GM19328 (cell line): ENCODE data around the gene CNPY3.
"Not testable (repeated sequence)": the region's sequence is repeated elsewhere in the genome, so short reads cannot be mapped to it uniquely, and the experiment has no call there.

Source experiments
- ATAC-seq: cut with Tn5 transposase; IDR thresholded peaks from one replicate; pipeline ENCODE4 v1.9.1; 2021; ENCODE audit warnings: mild to moderate bottlenecking, moderate library complexity; ENCODE audit not compliant: unreplicated experiment

The CNPY3 gene

GRCh38 chr6:42928986-42929820, at the start of gene CNPY3:
Gene CNPY3 (plus strand): TSS chr6:42929480. CDS start chr6:42929571, 91 bp downstream.
- ATAC-seq, result peak; percentile 80

DNA sequence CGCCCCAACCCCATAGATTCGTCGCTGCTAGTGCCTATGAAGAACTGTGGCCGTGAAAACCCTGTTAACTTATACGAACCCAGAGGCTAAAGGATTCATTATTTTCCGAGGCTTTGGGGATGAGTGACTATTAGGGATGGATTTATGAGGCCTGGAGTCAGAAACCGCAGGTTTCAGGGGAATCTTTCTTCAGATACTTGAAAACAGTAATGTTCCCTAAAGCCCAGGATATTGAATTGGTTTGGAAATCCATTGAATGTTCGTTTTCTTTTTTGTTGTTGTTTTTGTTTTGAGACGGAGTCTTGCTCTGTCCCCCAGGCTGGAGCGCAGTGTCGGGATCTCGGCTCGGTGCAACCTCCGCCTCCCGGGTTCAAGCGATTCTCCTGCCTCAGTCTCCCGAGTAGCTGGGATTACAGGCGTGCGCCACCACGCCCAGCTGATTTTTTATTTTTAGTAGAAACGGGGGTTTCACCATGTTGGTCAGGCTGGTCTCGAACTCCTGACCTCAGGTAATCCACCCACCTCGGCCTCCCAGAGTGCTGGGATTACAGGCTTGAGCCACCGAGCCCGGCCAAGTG, 49.0 kb upstream of the CNPY3 start:
- not testable (repeated sequence) for ATAC-seq

- not testable (repeated sequence) for ATAC-seq
Observed at GRCh38 chr6:42880871-42881270, 48.4 kb upstream of the CNPY3 start.

DNA sequence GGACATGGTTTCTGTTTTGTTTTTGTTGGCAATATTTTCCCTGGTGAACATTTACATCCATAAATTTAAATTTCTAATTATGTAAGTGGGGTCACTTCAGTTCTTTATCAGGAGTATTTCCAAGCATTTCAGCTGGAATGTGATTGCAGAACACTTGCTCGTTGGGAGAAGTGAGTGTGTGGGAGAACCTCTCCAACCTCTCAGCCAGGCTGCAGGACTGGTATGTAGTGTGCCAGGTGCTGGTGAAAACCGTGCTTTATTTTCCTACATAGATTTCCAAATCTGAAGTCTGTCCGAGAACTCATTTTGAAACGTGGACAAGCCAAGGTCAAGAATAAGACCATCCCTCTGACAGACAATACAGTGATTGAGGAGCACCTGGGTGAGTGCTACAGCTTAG, 43.6 kb upstream of the CNPY3 start:
- ATAC-seq, result no peak

GRCh38 chr6:42888201-42888600, 41.1 kb upstream of the CNPY3 start:
- ATAC-seq, result not testable (repeated sequence)

DNA sequence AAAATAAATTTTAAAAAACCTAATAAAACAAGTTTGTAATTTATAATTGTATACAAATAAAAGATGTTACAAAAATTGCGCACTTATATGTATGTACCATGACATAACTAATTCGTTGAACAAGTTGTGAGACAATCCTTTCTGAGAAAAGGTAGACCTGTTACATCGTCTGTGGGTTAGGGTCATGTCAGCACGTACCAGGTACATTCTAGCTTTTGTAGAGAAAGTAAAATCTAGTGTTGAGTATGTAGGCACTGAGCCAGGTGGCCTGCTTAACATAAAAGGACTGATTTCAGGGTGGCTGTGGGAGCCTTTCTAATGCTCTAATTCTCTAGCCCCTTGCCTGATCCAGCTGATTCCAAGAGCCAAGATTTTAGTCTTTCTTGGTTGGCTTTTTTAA, 39.5 kb upstream of the CNPY3 start:
- no peak for ATAC-seq

DNA sequence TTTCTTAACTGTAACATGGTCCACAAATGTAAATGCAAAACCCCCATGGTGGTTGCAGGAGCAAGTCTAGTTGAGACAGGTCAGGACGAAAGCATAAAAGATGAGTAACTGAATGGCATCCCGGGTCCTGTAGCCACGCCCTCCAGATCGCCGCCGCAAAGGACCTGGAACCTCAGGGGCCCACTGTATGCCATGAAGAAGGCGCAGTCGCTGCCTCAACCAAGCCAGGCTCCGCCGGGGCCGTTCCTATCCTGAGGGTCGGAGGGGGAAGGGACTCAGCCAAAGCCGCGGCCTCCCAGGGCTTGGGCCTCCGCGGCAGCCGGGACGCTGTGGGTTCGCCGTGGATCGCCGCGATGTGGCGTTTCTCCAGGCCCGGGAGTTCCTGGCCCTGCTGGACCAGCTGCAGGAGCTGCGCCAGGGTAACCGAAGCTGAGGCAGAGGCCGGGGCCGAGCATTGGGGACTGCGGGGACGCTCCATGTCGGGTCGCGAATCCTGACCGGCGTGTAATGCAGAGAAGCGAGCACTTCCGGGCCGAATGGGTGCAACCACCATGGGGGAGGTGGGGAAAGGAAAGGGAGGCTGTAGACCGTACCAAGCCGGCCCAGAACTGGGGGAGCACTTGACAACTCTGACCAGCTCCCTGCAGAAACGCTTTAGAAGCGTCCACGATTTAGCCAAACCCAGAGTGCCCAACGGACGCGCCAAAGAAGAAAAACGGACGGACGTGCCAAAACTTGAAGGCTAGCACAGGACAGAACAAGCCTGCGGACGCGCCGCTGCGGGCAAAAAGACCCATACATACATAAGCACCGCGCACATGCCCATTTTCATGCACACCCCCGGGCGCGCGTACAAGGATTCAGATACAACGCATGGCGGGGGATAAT, 38.7 kb upstream of the CNPY3 start:
- peak; percentile 87 for ATAC-seq

GRCh38 chr6:42891199-42891722, 38.0 kb upstream of the CNPY3 start:
- no peak for ATAC-seq

DNA sequence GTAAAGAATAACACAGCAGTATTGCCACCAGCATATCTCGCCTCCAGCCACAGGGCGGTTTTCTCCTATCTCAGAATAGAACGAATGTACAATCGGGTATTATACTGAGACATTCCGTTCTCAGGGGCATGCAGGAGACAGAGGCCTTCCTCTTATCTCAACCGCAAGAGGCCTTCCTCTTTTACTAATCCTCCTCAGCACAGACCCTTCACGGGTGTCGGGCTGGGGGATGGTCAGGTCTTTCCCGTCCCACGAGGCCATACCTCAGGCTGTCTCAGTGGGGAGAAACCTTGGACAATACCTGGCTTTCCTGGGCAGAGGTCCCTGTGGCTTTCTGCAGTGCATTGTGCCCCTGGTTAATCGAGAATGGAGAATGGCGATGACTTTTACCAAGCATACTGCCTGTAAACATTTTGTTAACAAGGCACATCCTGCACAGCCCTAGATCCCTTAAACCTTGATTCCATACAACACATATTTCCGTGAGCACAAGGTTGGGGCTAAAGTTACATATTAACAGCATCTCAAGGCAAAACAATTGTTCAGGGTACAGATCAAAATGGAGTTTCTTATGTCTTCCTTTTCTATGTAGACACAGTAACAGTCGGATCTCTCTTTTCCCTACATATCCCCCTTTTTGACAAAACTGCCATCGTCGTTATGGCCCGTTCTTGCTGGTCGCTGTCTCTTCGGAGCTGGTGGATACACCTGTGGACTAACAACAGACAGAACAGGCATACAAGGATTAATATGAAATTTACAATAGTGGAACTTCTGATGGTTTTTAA, 35.0 kb upstream of the CNPY3 start:
- ATAC-seq, result not testable (repeated sequence)

DNA sequence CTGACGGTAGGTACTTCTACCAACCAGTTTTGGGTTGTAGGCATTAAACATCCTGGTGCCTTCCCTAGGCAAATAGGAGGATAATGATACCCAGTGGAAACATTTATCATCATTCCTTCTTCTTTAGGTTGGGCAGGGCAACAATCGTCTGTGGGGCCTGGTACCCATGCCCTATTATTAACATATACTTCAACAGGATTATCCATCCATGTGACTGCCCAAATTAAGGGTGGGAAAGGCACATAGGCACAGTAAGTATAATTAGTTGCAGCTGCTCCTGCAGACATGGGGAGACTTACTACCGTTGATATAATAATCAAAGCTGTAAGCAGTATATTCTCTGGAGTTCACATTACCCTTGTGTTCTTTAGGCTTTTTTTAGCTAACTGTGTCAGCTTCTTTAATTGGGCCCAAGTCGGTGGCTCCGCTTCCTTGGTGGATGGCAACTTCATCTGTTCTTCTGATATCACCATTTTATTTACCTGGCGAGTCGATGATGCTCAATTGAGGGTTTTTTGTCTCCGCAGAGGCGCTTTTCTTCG, 33.0 kb upstream of the CNPY3 start:
- ATAC-seq, result no peak

DNA sequence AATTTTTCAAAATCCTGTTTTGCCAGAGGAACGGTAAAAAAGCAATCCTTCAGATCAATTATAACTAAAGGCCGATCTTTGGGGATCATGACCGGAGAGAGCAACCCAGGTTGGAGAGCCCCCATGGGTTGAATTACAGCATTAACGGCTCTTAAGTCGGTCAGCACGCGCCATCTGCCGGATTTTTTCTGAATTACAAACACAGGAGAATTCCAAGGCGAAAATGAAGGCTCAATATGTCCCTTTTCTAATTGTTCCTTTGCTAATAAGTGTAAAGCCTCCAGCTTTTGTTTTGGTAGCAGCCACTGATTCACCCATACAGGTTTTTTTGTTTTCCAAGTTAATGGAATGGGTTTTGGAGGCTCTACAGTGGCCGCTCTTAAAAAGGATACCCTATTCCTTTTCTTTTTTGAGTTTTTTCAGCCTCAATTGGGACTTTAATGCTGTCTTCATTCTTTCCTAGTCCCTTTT, 30.4 kb upstream of the CNPY3 start:
- no peak for ATAC-seq

- no peak for ATAC-seq
Observed at GRCh38 chr6:42899871-42900270, 29.4 kb upstream of the CNPY3 start.

GRCh38 chr6:42901538-42901957, 27.7 kb upstream of the CNPY3 start:
- no peak for ATAC-seq

GRCh38 chr6:42902429-42903263, 26.6 kb upstream of the CNPY3 start:
- not testable (repeated sequence) for ATAC-seq

DNA sequence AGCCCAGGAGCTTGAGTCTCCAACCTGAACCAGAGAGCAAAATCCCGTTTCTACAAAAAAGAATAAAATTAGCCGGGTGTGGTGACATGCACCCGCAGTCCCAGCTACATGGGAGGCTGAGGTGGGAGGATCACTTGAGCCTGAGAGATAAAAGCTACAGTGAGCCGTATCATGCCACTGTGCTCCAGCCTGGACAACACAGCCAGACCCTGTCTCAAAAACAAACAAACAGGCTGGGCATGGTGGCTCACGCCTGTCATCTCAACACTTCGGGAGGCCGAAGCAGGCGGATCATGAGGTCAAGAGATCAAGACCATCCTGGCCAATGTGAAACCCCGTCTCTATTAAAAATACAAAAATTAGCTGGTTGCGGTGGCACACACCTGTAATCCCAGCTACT, 24.8 kb upstream of the CNPY3 start:
- ATAC-seq, result no peak

- ATAC-seq, result no peak
Observed at GRCh38 chr6:42907336-42907735, 21.9 kb upstream of the CNPY3 start.

DNA sequence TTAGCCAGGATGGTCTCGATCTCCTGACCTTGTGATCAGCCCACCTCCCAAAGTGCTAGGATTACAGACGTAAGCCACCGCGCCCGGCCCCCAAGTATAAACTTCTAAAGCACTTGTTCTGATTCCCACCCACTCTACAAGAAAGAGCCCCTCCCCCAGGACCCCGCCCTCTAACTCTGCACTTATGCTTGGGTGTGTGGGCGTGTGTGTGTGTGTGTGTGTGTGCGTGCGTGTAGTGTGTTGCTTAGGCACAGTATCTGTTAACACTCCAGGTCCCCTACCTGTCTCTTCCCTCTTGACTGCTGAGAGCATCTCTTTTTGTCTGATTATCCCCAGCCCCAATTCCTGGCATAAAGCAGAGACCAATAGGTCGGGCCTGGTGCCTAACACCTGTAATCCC, 19.4 kb upstream of the CNPY3 start:
- ATAC-seq, result no peak

DNA sequence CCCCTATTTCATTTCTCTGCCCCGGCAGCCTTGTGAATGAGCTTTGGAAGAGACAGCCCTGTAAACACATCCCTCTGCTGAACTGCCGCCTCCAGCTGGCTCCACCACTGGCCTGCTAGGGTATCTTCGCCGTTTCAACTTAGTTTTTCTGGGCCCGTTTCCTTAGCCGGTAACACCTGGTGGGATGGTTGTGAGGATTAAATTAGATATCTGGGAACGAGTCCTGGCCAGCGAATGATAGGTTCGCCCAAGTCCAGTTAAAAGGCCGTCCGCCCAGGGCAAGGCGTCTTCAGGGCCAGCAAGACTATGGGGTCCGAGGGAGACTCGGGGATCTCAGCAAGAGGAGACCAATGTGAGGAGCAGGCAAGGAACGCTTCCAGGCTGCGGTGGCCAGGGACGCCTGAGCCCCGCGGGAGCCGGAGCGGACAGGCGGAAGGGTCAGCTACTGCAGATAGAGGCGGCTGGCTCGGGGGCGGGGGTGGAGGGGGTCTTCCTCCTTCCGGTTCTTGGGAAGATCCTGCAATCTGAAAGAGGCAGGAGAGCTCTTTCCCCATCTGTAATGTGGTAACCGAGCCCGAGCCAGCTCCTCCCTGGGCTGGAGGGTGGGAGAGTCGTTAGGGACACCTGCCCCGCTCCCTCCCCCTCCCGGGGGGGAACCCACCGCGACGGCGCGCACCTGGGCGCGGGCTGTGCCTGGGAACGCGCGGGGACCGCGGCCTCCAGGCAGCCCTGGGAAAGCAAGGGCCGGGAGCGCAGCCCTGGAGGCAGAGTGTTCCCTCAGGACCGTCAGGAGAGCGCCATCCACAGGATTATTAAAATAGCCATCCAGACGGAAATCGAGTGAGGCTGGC, 17.9 kb upstream of the CNPY3 start:
- ATAC-seq, result no peak
